HG03135 (cell line): ENCODE data around the gene LIN37.
"Not testable (repeated sequence)": the region's sequence is repeated elsewhere in the genome, so short reads cannot be mapped to it uniquely, and the experiment has no call there.

ENCODE experiments used
- ATAC-seq: cut with Tn5 transposase; IDR thresholded peaks from one replicate; pipeline ENCODE4 v1.9.1; 2021; ENCODE audit warnings: mild to moderate bottlenecking, moderate library complexity; ENCODE audit not compliant: unreplicated experiment

The LIN37 gene

DNA sequence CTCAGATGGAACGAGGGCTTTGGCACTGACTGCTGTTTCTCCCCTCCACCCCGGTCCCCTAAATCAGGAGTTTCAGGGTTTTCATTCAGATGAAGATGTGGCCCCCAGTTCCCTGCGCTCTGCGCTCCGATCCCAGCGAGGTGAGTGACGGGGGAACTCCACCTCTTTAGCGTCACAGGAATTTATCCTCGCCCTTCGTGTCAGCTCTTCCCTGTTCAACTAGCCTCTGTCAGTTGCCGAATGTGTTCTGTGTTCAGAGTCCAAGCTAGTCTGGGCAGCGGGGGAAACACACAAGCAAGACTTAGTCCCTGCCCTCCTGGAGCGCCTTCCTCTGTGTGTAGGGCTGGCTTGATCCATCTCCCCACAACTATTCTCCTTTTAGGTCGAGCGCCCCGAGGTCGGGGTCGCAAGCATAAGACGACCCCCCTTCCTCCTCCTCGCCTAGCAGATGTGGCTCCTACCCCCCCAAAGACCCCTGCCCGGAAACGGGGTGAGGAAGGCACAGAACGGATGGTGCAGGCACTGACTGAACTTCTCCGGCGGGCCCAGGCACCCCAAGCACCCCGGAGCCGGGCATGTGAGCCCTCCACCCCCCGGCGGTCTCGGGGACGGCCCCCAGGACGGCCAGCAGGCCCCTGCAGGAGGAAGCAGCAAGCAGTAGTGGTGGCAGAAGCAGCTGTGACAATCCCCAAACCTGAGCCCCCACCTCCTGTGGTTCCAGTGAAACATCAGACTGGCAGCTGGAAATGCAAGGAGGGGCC is 28.8 kb upstream of the LIN37 start:
- ATAC-seq: no peak

DNA sequence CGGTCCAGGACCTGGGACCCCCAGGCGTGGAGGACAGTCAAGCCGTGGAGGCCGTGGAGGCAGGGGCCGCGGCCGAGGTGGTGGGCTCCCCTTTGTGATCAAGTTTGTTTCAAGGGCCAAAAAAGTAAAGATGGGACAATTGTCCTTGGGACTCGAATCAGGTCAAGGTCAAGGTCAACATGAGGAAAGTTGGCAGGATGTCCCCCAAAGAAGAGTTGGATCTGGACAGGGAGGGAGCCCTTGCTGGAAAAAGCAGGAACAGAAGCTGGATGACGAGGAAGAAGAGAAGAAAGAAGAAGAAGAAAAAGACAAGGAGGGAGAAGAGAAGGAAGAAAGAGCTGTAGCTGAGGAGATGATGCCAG is 28.2 kb upstream of the LIN37 start:
- ATAC-seq: no peak

DNA sequence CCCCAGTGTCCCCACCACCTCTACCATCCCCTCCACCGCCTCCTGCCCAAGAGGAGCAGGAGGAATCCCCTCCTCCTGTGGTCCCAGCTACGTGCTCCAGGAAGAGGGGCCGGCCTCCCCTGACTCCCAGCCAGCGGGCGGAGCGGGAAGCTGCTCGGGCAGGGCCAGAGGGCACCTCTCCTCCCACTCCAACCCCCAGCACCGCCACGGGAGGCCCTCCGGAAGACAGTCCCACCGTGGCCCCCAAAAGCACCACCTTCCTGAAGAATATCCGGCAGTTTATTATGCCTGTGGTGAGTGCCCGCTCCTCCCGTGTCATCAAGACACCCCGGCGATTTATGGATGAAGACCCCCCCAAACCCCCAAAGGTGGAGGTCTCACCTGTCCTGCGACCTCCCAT is 27.7 kb upstream of the LIN37 start:
- no peak for ATAC-seq

DNA sequence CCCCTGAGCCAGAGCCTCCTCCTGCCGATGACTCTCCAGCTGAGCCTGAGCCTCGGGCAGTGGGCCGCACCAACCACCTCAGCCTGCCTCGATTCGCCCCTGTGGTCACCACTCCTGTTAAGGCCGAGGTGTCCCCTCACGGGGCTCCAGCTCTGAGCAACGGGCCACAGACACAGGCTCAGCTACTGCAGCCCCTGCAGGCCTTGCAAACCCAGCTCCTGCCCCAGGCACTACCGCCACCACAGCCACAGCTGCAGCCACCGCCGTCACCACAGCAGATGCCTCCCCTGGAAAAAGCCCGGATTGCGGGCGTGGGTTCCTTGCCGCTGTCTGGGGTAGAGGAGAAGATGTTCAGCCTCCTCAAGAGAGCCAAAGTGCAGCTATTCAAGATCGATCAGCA is 27.0 kb upstream of the LIN37 start:
- no peak for ATAC-seq

DNA sequence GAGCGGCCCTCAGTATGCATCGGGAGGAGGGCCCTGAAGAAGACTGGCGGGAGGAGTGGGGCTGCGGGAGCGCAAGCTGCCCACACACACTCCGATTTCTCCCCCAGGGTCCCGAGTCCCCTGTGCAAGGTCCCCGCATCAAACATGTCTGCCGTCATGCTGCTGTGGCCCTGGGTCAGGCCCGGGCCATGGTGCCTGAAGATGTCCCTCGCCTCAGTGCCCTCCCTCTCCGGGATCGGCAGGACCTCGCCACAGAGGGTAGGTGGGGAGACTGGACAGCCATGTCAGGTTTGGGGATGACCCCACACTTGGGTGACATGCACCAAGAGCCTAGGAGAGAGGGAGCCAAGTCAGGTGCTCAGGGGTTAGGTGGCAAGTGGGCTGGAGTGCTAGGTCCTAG is 25.9 kb upstream of the LIN37 start:
- no peak for ATAC-seq

DNA sequence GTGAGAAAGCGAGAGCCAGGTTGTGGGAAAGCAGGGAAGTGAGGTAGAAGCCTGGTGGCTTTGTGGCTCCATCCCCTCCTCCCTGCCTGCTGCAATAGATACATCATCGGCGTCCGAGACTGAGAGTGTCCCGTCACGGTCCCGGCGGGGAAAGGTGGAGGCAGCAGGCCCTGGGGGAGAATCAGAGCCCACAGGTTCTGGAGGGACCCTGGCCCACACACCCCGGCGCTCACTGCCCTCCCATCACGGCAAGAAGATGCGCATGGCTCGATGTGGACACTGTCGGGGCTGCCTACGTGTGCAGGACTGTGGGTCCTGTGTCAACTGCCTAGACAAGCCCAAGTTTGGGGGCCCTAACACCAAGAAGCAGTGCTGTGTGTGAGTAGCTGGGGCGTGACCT is 25.5 kb upstream of the LIN37 start:
- no peak for ATAC-seq

DNA sequence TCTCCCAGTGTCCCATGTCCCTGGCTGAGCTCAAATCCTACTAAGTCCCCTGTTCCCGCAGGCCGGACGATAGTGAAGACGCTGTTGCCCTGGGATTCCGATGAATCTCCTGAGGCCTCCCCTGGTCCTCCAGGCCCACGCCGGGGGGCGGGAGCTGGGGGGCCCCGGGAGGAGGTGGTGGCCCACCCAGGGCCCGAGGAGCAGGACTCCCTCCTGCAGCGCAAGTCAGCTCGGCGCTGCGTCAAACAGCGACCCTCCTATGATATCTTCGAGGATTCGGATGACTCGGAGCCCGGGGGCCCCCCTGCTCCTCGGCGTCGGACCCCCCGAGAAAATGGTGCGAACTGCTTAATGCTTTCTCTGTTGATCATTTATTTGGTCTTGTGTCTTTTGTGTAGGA is 24.7 kb upstream of the LIN37 start:
- no peak for ATAC-seq

DNA sequence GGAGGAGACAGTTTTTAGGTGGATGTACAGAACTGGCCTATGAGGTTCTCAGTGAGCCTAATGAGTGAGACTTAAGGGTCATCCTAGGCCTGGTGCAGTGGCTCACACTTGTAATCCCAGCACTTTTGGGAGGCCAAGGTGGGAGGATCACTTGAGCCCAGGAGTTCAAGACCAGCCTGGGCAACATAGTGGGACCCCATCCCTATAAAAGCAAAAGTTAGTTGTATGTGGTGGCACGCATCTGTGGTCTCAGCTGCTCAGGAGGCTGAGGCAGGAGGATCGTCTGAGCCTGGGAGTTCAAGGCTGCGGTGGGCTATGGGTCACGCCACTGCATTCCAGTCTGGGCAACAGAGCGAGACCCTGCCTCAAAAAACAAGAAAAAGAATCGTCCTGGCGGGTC is 24.2 kb upstream of the LIN37 start:
- ATAC-seq: not testable (repeated sequence)

DNA sequence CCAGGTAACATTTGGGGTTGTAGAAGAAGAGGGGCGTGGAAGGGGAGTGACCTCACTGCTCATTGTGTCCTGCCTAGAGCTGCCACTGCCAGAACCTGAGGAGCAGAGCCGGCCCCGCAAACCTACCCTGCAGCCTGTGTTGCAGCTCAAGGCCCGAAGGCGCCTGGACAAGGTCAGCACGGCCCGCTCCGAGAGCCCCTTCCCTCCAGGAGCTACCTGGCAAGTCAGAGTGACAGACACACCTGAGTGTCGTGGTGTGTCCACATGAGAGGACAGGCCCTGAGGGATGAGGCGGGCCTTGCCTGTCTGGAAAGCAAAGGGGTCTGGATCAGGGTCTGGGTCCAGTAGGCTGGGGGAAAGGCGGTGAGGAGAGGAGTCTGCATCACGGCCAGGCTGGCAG is 23.8 kb upstream of the LIN37 start:
- no peak for ATAC-seq

DNA sequence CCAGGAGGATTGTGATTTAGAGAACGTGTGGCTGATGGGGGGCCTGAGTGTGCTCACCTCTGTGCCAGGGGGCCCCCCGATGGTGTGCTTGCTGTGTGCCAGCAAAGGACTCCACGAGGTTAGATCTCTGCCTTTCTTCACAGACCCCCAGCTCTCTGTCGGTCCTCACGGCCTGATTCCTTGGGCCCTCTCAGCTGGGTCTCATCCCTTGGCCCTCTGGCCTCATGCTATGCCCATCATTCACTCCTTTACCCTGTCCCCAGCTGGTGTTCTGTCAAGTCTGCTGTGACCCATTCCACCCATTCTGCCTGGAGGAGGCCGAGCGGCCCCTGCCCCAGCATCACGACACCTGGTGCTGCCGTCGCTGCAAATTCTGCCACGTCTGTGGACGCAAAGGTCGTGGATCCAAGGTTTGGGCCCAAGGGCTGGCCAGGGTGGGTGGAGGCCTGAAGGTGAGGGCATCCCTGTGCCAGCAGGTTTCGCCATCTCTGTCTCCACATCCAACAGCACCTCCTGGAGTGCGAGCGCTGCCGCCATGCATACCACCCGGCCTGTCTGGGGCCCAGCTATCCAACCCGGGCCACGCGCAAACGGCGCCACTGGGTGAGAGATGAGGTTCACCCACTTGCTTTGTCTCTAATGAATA is 23.0 kb upstream of the LIN37 start:
- ATAC-seq: no peak

DNA sequence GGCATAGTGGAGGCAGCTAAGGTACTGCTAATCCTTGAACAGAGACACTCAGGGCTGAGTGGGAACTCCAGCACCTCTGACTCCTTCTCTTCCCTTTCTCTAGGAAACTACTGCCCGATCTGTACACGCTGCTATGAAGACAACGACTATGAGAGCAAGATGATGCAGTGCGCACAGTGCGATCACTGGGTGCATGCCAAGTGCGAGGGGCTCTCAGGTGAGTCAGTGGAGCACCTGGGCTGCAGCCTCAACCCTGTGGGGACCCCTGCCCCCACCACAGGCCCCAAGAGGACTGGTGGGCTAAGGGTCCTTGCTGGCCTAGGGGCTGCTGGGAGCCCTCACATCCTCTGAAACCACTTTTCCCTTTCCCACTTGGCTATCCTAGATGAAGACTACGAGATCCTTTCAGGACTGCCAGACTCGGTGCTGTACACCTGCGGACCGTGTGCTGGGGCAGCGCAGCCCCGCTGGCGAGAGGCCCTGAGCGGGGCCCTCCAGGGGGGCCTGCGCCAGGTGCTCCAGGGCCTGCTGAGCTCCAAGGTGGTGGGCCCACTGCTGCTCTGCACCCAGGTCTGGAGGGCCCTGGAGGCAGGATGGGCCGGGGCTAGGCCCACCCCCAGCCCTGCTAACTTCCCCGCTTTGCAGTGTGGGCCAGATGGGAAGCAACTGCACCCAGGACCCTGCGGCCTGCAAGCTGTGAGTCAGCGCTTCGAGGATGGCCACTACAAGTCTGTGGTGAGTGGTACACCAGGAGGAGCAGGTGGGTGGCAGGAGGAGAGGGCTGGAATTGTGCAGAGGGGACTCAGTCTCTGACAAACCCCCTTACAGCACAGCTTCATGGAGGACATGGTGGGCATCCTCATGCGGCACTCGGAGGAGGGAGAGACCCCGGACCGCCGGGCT is 21.1 kb upstream of the LIN37 start:
- ATAC-seq: no peak

DNA sequence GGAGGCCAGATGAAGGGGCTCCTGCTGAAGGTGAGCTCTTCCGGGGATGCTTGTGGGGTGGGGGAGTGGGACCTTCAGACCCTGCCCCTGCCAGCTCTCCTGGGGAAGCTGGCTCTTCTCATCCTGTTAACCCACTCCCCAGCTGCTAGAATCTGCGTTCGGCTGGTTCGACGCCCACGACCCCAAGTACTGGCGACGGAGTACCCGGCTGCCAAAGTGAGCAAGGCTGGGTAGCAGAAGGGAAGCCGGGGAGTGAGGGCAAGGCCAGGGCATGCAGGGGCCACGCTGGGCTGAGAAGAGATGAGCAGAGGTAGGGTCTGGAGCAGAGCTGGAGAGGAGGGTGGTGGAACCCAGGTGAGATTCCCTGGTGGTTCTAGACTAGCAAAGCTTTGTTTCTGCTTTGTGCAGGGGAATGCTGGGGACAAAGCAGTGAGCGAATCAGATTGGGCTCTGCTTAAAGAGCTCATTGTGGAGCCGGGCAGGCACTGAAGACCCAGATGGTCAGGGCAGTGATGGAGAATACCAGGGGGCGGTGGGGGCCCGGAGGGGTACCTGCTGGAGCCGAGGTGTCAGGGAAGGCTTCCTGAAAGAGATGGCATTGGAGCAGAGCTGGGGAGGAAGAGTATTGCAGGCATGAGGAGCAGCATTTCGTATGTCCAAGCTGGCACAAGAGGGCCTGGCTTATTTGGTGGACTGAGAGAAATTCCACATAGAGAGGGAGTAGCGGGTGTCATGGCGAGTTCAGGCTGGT is 20.2 kb upstream of the LIN37 start:
- no peak for ATAC-seq

DNA sequence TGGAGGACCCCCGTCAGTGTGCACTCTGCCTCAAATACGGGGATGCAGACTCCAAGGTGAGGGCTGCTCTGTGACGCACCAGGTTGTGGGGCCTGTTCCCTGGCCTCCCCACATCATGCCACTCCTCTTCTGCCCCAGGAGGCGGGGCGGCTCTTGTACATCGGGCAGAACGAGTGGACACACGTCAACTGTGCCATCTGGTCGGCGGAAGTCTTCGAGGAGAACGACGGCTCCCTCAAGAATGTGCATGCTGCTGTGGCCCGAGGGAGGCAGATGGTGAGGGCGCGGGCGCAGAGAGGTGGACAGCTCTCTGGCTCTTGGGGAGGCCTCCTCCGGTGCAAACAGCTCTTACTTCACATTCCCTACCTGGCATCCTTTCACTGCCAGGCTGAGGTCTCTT is 19.4 kb upstream of the LIN37 start:
- ATAC-seq: no peak

DNA sequence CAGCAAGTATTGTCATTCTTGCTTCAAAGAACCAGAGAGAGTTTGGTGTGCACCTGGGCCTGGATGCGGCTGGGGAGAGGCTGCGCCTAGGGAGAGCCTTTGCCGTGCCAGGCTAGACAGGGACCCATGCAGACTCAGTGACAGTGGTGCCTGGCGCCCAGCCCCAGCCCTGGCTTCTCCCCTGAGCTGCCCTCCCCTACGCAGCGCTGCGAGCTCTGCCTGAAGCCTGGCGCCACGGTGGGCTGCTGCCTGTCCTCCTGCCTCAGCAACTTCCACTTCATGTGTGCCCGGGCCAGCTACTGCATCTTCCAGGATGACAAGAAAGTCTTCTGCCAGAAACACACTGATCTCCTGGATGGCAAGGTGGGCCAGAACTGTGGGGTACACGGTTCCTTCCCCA is 18.6 kb upstream of the LIN37 start:
- no peak for ATAC-seq

DNA sequence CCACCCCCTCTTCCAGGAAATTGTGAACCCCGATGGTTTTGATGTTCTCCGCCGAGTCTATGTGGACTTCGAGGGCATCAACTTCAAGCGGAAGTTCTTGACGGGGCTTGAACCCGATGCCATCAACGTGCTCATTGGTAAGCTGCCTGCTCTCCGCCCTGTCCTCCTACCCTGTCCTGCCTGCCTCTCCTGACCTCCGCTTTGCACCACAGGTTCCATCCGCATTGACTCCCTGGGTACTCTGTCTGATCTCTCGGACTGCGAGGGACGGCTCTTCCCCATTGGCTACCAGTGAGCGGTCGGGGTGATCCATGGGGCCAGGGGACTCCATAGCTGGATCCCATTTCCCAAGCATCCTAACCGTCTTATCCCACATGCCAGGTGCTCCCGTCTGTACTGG is 18.1 kb upstream of the LIN37 start:
- no peak for ATAC-seq

DNA sequence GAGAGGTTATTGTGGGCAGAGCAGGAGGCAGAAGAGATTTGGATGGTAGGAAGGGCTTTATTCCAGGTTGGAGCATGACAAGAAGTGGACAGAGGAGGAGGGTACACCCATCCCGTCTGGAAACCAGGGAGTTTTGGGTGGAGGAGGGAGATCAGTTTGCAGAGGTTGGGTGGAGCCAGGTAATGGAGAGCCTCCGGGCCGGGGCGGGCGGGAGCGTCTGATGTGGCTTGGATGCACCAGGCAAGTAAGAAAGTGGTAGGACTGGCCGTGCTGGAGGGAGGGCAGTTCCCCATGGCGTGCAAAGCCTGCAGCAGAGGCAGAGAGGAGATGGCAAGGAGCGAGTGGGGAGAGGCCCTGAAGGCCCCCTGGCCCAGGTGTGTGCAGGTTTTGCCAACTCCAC is 17.0 kb upstream of the LIN37 start:
- ATAC-seq: no peak

DNA sequence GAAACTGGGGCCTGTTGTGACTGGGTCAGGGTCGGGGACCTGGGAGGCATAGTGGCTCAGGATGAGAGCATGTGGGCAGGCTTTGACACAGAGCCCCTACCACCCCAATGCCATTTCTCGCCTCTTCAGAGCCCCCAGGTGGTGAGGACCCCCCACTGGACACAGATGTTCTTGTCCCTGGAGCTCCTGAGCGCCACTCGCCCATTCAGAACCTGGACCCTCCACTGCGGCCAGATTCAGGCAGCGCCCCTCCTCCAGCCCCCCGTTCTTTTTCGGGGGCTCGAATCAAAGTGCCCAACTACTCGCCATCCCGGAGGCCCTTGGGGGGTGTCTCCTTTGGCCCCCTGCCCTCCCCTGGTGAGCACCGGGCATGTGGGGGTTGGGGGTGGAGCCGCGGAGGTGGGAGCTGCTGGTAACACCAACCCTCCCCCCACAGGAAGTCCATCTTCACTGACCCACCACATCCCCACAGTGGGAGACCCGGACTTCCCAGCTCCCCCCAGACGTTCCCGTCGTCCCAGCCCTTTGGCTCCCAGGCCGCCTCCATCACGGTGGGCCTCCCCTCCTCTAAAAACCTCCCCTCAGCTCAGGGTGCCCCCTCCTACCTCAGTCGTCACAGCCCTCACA is 16.5 kb upstream of the LIN37 start:
- no peak for ATAC-seq

DNA sequence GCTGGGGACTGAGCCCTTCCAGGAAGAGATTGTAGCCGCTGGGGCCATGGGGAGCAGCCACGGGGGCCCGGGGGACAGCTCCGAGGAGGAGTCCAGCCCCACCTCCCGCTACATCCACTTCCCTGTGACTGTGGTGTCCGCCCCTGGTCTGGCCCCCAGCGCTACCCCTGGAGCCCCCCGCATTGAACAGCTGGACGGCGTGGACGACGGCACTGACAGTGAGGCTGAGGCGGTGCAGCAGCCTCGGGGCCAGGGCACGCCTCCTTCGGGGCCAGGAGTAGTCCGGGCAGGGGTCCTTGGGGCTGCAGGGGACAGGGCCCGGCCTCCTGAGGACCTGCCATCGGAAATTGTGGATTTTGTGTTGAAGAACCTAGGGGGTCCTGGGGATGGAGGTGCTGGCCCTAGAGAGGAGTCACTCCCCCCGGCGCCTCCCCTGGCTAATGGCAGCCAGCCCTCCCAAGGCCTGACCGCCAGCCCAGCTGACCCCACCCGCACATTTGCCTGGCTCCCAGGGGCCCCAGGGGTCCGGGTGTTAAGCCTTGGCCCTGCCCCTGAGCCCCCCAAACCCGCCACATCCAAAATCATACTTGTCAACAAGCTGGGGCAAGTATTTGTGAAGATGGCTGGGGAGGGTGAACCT is 15.7 kb upstream of the LIN37 start:
- no peak for ATAC-seq

DNA sequence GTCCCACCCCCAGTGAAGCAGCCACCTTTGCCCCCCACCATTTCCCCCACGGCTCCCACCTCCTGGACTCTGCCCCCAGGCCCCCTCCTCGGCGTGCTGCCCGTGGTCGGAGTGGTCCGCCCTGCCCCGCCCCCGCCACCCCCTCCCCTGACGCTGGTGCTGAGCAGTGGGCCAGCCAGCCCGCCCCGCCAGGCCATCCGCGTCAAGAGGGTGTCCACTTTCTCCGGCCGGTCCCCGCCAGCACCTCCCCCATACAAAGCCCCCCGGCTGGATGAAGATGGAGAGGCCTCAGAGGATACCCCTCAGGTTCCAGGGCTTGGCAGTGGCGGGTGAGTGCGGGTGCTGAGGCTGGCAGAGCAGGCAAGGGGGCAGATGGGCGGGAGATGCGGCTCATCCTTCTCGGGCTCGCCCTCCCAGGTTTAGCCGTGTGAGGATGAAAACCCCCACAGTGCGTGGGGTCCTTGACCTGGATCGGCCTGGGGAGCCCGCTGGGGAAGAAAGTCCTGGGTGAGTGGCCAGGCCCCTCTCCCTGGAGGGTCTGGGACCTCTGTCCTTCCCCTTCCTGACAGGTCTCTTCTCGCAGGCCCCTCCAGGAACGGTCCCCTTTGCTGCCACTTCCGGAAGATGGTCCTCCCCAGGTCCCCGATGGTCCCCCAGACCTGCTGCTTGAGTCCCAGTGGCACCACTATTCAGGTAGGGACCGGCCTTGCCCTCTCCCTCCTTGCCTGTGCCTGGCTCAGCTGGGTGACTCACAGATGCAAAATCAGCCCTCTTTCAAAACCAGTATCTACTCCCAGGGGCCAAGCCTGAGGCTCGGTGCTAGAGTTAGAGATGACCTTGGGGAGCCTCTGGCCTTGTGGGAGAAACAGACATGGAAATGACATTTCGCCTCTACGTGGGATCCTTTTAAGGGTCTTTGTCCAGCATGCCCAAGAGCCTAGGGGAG is 14.9 kb upstream of the LIN37 start:
- ATAC-seq: no peak
